Retina (tissue), 1 donor: Measurements from ENCODE around the gene TIRAP.

Experiments
- DNase-seq: peaks from one replicate; pipeline ENCODE4 v3.0.0-alpha.2; 2016

Gene TIRAP

DNA sequence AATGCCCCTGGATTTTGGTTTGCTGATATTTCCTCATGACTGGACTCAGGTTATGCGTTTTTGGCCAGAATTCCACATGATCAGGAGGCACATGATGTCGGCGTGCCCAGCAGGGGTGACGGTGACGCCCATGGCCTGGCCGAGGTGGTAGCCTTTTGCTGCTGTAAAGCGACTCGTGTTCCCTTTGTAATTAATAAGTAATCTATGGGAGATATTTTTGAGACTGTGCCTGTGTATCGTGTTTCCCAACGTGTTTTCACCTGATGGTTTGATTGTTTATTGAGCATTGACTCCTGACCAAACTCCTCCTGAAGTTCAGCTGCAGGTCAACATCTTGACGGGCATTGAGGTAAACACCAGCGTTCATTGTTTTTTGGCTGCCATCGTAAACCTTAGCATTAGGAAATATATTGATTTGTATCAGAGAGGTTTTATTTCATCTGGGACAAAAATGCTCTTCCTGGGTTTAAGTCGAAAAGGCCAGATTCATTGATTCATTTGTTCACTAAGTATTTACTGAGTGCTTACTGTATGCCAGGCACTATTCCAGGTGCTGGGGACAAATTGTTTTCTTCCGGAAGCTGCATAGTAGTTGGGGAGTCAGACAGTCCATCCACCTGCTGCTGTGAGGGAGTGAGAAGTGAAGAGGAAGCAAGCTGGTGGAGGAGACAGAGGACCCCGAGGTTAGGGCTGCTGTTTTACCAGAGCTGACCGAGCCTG is 44.5 kb downstream of the TIRAP start:
- no peak for DNase-seq

DNA sequence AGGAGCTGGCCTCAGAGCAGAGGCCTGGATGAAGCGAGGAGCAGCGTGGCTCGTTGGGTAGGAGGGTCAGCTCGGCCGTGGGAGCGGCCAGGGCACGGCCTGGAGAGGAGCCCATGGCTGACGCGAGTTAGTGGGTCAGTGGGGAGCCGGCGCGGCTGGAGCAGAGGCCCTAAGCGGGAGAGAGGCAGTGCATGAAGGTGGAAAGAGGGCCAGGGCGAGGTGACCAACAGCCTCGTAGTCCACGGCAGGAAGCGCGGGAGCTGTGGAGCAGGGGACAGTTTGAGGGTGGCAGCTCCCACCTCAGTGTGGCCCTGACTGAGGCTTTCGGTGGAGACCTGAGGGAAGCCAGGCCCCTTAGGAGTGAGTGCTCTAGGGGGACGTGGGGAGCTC is 45.1 kb downstream of the TIRAP start:
- no peak for DNase-seq

DNA sequence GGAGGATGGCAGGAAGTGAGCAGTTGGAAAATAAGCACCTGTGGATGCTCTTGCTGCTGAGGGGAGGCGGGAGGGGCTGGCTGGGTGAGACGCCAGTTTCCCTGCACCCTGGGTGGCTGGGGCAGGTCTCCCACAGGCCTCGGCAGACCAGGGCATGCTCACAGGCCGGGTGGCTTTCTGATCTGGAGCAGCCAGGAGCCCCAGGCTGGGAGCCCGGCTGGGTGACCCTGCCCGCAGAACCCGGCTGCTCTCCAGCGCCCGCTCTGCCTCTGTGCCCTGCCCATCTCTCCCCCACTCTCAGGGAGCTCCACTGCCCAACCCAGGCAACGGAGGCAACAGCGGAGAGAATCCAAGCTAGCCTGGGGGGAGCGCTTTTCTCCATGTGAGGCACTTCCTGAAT is 45.6 kb downstream of the TIRAP start:
- no peak for DNase-seq

DNA sequence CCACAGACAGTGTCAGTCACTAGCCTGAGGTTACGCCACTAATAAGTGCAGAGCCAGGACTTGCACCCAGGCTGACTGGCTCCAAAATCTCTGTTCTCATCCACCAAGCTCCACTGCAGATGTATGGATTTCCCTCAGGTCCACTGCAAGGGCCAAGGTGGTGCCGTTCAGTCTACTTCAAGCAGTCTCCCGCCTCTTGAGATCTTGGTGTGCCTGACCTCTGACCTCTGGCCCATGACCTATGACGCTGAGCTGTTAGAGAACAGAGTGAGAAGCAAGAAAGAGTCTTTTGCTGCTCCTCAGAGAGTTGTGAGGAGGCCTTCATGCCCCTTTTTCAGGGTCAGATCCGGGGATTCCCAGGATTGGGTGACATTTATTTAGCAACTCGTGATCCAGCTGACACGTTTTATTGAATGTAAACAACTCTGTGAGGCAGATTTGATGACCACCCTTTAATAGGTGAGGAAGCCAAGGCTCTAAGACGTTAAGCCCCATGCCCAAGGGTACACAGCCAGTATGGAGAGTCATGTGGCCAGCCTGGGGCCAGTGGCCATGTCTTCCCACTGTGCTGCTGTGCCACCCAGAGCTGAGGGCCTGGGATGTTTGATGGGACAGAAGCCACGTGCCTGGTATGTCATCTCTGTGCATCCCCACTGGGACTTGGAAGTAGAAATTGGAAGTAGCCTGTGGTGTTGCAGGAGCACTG is 46.2 kb downstream of the TIRAP start:
- DNase-seq, result no peak

DNA sequence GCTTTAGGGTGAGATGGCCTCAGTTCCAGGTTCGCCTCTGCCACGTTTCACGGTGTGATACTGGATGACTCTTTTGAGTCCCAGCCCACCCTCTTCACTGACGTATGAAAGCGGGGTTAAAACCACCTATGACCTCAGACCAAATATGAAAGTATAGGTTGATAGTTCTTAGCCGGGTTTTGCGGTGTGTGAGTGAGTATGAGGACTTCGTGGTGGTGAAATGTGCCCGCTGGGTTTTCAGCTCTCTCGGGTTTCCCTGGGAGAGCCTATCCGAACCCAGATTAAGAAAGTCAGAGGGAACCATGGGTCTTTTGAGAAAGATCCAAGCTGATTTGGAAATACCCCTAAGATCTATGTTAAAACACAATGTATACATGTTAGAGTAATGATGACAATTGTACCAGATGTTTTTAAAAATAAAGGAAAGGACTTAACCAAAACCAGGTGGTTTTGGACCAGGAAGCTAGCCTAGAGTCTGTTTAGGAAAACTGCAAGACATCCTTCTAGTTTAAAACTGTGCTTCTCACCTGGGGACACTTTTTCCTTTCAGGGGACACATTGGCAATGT is 46.8 kb downstream of the TIRAP start:
- no peak for DNase-seq

DNA sequence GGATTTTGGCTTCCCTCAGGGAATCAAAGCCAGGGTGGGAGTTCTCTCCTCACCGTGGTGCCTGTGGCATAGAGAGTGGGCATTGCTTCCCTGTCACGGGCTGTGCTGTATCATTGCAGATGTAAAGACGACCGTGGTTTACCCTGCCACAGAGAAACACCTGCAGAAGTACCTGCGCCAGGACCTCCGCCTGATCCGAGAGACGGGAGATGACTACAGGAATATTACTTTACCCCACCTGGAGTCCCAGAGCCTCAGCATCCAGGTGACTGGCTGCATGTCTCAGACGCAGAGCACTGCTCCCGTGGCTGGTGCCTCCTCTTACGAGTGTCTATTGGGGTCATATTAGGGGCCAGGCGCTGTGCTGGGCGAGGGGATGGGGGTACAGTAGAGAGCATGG is 48.4 kb downstream of the TIRAP start:
- no peak for DNase-seq

DNA sequence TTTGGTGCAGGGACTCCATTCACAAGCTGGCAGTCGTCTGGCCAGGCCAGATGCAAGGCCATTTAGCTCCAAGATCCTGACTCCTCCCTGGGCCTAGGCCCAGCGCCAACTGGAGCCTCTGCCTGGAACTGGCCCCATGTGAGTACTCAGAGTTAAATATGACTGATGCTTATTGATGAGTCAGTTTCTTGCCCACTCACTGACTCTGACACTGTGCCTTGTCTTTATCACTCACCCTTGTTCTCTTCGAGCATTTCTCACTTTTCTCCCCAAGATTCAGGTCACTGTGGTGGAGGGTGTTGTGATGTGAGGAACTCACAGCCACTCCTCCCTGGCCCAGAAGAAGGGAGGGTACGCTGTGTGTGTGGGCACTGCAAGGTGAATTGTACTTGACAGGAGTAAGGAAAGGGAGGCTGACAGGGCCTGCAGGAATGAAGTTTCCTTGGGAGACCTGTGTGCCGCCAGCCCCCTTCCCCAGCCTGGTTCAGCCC is 49.4 kb downstream of the TIRAP start:
- DNase-seq, result no peak

DNA sequence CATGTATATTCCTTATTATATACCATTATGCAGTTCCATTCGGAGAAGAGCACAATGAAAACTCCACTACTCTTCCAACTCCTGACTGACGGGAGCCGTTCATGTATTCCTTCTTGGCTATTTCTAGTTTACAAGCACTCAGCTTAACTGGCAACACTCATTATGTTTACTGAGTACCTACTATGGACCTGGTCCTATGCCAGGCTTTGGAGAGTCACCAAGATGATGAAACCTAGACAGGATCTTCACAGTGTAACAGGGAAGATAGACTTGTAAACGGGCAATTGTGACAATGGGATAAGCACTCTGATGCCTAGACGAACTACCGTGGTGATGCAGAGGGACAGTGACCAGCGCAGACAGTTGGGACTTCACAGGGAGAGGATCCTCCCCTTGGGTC is 50.2 kb downstream of the TIRAP start:
- DNase-seq, result no peak

DNA sequence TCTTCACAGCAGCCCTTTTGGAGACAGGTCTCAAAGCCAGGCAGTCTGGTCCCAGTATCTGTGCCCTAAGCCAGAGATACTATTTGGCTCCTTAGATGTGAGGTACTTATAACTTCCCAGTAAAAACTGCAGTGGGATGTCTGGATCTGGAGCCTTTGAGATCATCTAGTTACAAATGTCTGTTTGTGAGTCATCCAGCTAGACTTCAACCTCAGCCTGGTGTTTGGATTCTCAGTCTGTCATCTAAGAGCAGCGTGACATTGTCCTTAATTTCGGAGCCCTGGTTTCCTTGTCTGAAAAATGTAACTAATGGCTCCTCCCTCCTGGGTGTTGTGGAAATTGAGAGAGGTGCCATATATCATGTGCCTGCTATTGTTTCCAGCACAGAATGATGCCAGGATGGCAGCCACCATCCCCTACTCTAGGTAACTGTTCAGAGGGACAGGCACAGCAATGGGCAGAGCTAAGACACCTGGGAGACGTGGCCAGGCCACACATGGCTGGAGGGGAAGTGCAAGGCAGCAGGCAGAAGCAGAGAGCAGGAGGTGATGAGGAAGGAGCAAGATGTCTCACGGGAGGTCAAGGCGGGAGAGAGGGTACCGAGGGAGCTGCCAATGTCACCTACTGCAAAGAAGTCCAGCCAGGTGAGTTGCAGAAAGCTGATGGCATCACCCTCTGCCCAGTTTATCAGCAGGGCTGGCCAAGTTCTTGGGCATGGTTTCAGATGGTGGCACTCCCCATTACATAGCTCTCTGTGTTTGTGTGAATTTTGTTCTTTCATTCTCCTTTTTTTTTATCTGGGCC is 52.0 kb downstream of the TIRAP start:
- DNase-seq, result no peak

DNA sequence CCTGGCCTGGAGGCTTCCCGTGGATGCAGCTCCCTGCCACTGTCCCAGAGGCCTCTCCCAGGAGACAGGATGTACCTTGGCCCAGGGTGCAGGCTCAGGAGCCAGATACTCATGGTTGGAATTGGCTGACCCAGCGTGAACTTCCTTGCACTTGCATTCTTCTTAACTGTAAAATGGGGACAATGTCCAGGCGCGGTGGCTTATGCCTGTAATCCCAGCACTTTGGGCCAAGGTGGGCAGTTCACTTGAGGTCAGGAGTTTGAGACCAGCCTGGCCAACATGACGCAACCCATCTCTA is 52.5 kb downstream of the TIRAP start:
- DNase-seq, result no peak

DNA sequence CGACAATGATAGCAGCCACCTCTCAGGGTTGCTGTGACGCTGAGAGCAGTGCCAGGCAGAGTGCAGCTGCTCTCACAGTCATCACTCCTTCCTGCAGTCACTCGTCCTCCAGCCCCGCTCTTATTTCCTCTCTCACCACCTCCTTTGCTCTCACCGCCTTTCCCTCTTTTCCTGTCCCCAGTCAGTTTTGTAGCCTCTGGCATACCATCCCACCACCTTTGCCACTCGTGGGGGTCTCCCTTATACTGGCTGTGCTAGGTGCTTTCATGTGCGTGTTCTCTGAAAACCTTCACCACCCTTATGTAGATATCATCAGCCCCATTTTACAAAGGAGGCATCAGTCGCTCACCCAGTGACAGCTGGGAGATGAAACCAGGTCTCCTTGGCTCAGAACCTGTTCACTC is 53.2 kb downstream of the TIRAP start:
- DNase-seq, result no peak

DNA sequence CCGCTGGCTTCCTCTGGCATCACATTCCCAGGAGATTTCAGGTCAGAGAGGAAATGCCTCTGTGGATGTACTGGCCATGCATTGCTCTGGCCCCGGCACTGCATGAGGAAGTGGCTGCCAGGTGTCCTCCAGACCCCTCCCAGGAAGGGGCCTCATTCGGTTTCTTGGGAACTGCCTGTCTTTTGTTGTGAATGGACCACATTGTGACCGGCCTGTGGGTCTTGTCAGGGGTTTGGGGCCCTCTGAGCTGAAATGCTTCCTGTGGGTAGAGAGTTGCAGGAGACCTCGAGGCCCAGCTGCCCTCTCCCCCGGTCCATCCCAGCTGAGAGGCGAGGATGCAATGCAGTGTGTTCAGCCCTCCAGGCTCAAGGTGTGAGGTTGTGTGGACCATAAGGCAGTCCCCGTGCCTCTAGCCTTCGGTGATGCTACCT is 53.8 kb downstream of the TIRAP start:
- no peak for DNase-seq

DNA sequence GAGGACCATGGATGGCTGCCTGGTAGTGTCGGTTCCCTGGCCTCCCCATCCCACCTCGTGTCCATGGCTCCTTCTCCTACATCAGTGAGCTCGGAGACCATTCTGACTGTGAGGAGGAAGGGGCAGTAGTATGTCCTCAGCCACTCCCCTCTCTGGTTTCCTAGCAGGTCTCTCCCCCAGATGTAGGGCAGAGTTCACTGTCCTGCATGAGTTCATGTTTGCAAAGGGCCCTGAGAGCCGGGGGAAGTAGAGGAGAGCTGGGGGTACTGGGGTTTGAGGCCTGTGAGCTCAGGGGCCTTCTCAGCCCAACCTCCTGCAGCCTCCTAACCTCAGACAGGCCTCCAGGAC is 54.2 kb downstream of the TIRAP start:
- no peak for DNase-seq

DNA sequence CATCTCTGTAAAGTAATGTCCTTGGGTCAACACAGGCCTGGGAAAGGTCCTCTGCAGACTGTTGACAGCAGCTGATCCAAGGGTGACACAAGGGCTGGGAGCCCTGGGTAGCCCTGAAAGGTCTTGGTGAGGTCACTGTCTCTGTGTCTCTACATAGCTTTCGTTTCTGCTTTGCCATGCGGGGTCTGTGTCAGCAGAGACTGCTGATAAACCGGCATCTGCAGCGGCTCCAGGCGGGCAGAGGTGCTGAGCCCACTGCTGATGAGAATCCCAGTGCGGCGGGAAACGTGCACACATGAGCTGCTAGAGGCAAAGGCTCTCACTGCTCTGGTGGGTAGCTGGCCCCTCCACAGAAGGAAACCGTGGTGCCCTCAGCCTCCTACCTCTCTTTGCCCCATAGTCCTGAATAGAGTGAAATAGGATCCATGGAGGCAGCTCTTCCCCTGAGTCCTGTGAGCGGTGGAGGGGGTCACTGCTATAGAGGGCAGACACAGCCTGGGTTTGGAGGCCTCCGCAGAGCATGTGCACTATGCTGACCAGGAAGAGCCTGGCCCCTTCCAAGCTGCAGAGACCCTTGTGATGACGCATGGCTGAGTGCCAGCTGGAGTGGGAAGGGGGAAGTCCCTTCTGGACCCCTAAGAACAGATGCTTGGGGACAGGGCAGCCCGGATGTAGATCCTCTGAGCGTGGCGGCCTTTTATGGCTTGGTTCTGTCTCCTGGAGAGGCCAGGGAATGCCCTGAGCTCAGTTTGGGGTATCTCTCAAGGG is 54.8 kb downstream of the TIRAP start:
- no peak for DNase-seq

DNA sequence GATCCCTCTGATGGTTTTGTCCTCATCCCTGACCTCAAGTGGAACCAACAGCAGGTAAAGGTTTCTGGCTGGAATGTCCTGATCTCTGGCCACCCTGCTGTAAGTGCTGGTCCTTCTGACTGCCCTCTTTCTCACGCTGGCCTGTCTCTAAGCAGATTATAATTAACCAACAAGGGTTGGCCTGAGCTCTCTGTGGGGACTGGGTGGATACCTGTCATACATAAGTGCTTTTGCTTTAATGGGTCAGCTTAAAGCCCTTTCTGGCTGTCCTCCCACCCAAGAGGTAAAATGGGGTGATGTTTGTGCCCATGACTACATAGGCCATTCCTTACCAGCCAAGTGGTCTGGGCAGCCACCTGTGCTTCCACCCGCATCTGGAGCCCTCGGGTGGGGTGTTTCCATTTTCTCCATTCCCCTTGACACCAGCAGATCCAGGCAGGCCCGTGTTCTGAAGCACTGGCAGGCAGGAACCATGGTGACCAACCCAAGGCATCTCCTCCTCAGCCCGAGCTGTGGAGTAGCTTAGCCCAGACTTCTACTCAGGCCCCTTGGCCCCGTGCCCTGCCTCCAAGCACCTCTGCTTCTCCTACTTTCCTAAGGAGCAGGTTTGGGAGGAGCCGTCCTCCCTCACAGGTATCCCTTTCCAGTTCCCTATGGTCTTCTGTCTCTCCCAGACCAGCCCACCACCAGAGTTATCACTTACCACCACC is 55.6 kb downstream of the TIRAP start:
- DNase-seq, result no peak

DNA sequence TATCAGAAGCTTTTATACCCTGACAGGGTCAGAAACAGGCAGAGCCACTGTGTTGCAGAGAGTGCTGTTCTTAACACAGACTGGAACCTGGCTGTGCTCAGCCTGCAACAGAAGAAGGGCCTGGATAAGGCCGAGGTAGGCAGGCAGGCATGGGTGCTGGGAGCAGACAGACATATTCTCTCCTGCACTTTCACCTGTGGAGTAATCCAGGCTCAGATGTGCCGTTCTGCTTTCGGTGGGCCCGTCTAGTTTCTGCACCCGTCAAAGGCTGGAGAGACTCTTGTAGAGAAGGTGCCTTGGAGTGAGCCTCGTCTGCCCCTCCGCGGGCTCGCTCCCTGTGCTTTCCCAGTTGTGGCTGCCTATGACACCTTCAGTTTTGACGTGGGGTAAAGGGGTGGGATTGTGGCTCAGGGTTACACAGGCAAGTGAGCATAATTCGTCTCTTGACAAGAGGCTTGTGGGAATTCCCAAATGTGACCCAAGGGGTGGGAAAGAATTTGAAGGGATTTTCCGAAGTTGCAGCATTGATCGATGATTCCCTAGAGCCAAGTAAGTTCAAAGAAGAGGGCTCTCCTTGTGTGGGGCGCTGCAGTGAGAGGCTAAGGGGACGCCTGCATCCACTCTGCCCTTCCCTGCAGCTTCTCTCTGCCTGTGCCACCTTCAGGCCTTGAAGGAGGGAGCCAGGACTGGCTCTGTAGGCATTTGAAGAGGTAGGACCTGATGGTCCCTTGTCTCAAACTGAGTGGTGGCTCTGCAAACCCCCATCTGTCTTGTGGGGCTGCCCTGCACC is 56.4 kb downstream of the TIRAP start:
- no peak for DNase-seq

DNA sequence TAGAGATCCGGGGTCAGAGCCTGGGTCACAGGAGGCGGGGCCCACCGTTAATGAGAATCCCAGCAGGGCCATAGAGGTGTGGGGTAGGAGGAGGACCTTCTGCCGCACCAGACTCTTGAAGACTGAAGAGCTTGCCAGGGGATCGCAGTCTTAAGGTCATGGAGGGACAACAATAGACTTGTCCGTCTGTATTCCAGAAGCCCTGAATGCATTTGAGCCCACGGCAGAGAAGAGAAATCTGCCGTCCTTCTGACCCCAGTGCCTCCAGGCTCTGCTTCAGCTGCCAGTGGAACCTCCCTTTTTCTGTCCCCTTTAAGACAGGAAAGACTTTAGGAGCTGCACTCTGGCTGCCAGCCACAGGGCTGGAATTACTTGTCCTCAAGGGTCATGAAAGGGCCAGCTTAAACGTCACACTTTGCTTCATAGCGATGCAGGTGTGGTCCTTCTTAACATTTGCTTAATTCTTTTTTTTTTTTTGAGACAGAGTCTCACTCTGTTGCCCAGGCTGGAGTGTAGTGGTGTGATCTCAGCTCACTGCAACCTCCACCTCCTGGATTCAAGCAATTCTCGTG is 57.1 kb downstream of the TIRAP start:
- DNase-seq, result no peak

DNA sequence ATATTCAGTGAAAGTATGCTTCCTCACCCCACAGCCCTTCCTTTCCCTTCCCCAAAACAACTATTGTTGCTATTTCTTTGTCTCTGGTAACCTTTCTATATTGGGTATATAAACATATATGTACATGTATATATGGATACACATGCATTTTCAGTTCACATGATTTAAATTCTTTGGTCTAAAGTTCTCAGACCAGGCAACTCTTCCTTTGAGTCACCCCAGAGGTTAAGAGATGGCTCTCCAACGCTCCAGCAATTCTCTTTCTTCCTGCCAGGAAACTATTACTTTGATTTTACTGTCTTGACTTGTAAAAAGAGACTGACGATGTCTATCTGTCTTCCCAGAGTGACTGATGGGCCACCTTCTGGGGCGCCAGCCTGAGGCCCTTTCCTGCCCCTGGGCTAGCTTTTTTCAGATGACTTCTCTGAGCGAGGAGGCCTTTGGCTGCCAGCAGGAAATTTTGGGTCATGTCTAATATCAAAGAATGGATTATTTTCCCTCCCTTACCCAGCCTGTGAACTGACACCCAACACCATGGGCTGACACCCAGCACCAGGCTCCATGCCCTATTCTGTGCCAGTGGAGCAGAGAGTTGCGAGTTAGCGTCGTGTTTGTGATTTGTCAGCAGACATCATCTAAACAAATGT is 58.2 kb downstream of the TIRAP start:
- DNase-seq, result no peak

DNA sequence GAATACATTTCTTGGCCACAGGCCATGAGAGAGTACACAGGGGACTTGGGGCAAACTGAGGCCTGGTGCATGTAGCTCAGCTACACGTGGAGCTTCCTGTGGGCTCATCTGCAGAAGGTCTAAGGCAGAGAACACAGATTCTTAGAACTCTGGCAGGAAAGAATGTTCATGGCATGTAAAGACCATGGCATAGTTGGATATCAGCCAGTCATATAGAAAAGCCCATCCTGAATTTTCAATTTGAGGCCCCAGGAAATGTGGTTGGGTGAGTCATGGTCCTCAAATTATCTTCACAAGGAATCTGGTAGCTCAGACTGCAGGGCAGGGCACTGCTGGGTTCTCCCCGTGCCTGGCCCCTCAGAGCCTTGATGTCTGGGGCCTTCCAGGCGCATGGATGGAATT is 58.9 kb downstream of the TIRAP start:
- no peak for DNase-seq

DNA sequence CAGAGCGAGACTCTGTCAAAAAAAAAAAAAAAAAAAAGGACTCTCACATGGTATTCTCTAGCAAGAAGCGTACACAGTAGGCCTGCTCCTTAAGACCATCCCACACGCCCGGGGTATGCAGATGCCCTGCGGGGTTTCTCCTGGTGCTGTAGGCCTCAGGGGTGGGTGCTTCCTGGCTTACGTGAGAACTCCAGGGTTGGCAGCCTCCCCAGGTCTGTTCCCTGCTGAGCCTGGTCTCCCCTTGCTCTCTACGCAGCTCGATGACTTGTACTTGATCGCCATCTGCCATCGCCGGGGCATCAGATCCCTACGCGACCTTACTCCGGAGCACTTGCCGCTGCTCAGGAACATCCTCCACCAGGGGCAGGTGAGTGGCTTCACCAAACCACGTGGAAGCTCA is 60.2 kb downstream of the TIRAP start:
- no peak for DNase-seq
